Measurements from ENCODE around the gene RSPH6A. TPM values are rescaled to one million over a fixed set of nuclear protein-coding genes. Genes with fewer than 3 reads are reported as not detected.

RSPH6A gene
- total and polyA plus RNA-seq, 2 of the 13 experiments (the other 11 are each of a cell fraction or from before 2014, with no cell fraction given) = 0.07 TPM; not detected in 1

DNA sequence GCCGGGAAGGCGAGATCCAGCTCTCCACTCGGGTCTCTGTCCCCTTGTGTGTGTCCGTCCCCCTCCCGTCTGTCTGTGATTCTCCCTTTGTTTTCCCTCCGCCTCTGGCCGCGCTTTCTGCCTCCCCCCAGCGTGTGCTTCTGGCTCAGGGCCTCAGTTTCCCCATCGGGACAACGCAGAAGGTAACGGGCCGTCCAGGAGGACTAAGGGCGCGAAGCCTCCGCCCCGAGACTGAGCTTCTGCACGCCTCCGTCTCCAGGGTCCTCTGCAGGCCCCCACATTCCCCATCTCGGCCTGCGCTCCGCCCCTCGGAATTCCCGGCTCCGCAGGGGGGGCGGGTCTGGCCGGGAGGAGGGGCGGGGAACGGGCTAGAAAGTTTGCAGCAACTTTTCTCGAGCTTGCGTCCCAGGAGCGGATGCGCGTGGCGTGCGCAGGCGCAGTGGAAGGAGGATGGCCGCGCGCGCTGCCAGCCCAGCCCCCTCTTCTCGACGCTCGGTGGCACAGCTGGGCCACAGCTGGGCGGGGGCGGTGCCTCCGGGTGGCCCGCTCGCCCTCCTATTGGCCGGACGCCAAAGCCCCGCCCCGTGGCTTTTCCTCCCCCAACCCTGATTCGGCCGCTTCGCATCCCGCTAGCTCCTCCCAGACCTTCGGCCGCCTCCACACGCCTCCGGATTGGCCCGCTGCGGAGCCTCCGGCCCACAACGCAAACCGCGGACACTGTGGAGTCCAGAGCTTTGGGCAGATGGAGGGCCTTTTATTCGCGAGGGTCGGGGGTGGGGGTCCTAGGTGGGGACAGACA is 45.9 kb downstream of the RSPH6A start, which contains the start of gene SIX5 (continued):
- TF ChIP-seq, protein P1, sequence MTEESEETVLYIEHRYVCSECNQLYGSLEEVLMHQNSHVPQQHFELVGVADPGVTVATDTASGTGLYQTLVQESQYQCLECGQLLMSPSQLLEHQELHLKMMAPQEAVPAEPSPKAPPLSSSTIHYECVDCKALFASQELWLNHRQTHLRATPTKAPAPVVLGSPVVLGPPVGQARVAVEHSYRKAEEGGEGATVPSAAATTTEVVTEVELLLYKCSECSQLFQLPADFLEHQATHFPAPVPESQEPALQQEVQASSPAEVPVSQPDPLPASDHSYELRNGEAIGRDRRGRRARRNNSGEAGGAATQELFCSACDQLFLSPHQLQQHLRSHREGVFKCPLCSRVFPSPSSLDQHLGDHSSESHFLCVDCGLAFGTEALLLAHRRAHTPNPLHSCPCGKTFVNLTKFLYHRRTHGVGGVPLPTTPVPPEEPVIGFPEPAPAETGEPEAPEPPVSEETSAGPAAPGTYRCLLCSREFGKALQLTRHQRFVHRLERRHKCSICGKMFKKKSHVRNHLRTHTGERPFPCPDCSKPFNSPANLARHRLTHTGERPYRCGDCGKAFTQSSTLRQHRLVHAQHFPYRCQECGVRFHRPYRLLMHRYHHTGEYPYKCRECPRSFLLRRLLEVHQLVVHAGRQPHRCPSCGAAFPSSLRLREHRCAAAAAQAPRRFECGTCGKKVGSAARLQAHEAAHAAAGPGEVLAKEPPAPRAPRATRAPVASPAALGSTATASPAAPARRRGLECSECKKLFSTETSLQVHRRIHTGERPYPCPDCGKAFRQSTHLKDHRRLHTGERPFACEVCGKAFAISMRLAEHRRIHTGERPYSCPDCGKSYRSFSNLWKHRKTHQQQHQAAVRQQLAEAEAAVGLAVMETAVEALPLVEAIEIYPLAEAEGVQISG (CRISPR knock-in tag; IDR thresholded peaks at IDR 0.05) = peak; percentile 82
- TF ChIP-seq XBP1 (CRISPR knock-in tag; IDR thresholded peaks at IDR 0.05) = no peak
- no peak for TF ChIP-seq RORA (CRISPR knock-in tag; IDR thresholded peaks at IDR 0.05)
- TF ChIP-seq NONO (IDR thresholded peaks at IDR 0.05) = no peak
- TF ChIP-seq NONO (CRISPR knock-in tag; conservative IDR thresholded peaks at IDR 0.05) = peak; percentile 47; the same call in 1 of the 2 replicates
- TF ChIP-seq NFYC (CRISPR knock-in tag; IDR thresholded peaks at IDR 0.05) = peak; percentile 85
- peak; percentile 61; the same call in 1 of the 2 replicates for TF ChIP-seq ZNF776 (CRISPR knock-in tag; IDR thresholded peaks at IDR 0.05)
- no peak for TF ChIP-seq NCOA5 (CRISPR knock-in tag; IDR thresholded peaks at IDR 0.05)
- TF ChIP-seq, protein P2, sequence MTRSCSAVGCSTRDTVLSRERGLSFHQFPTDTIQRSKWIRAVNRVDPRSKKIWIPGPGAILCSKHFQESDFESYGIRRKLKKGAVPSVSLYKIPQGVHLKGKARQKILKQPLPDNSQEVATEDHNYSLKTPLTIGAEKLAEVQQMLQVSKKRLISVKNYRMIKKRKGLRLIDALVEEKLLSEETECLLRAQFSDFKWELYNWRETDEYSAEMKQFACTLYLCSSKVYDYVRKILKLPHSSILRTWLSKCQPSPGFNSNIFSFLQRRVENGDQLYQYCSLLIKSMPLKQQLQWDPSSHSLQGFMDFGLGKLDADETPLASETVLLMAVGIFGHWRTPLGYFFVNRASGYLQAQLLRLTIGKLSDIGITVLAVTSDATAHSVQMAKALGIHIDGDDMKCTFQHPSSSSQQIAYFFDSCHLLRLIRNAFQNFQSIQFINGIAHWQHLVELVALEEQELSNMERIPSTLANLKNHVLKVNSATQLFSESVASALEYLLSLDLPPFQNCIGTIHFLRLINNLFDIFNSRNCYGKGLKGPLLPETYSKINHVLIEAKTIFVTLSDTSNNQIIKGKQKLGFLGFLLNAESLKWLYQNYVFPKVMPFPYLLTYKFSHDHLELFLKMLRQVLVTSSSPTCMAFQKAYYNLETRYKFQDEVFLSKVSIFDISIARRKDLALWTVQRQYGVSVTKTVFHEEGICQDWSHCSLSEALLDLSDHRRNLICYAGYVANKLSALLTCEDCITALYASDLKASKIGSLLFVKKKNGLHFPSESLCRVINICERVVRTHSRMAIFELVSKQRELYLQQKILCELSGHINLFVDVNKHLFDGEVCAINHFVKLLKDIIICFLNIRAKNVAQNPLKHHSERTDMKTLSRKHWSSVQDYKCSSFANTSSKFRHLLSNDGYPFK (CRISPR knock-in tag; IDR thresholded peaks at IDR 0.05; ENCODE audit: borderline replicate concordance) = peak; percentile 51; the same call in 1 of the 2 replicates
- 0 out of 2 replicates have a peak, but pooled peaks have one; percentile 63 for TF ChIP-seq SETDB1 (CRISPR knock-in tag; IDR thresholded peaks at IDR 0.05; ENCODE audit: borderline replicate concordance)
- peak; percentile 37 for TF ChIP-seq TAF15 (IDR thresholded peaks at IDR 0.05; ENCODE audit: low read depth, low read length, poor library complexity, severe bottlenecking)
- no peak for TF ChIP-seq JUN (CRISPR knock-in tag; IDR thresholded peaks at IDR 0.05)
- TF ChIP-seq WIZ (CRISPR knock-in tag; IDR thresholded peaks at IDR 0.05) = no peak
- TF ChIP-seq SPEN (CRISPR knock-in tag; IDR thresholded peaks at IDR 0.05; ENCODE audit: low read depth) = peak; percentile 79
- no peak for TF ChIP-seq CENPX (CRISPR knock-in tag; IDR thresholded peaks at IDR 0.05)
- no peak; the same call in 1 of the 2 replicates for TF ChIP-seq ZNF274 (CRISPR knock-in tag; IDR thresholded peaks at IDR 0.05)
- no peak for TF ChIP-seq ZNF180 (CRISPR knock-in tag; IDR thresholded peaks at IDR 0.05; ENCODE audit: borderline replicate concordance, low read depth)
- TF ChIP-seq BRD4 (CRISPR knock-in tag; IDR thresholded peaks at IDR 0.05) = peak; percentile 85
- TF ChIP-seq SALL2 (CRISPR knock-in tag; IDR thresholded peaks at IDR 0.05) = no peak; the same call in 1 of the 2 replicates
- peak; percentile 88 for TF ChIP-seq PHF5A (CRISPR knock-in tag; IDR thresholded peaks at IDR 0.05; ENCODE audit: low read depth, unreplicated experiment)
- no peak for TF ChIP-seq SP140L (CRISPR knock-in tag; IDR thresholded peaks at IDR 0.05; ENCODE audit: borderline replicate concordance)
- no peak for TF ChIP-seq ZNF136 (CRISPR knock-in tag; IDR thresholded peaks at IDR 0.05; ENCODE audit: low read depth)
- peak; percentile 87; the same call in 1 of the 2 replicates for TF ChIP-seq HOXA3 (CRISPR knock-in tag; IDR thresholded peaks at IDR 0.05)
- no peak; the same call in 1 of the 2 replicates for TF ChIP-seq ZNF329 (CRISPR knock-in tag; IDR thresholded peaks at IDR 0.05; ENCODE audit: low read depth)
- peak; percentile 13; the same call in 1 of the 2 replicates for TF ChIP-seq ZNF777 (CRISPR knock-in tag; IDR thresholded peaks at IDR 0.05)
- TF ChIP-seq PITX1 (CRISPR knock-in tag; IDR thresholded peaks at IDR 0.05) = no peak
- TF ChIP-seq SP5 (CRISPR knock-in tag; IDR thresholded peaks at IDR 0.05; ENCODE audit: borderline replicate concordance, low read depth) = peak; percentile 98

Measured in HepG2 (cell line).